ENCODE results near the gene LRIG2.
"Not testable (repeated sequence)": the region's sequence is repeated elsewhere in the genome, so short reads cannot be mapped to it uniquely, and the experiment has no call there.

The LRIG2 gene

GRCh38 chr1:113147826-113148225 lies 74.8 kb downstream of the LRIG2 start:
- FAIRE-seq (no peak), DNase-seq (ENCODE audit: insufficient read length) (no peak)
- TF ChIP-seq TAF1 (IDR thresholded peaks at IDR 0.05; ENCODE audit: borderline replicate concordance, low read depth, low read length) (no peak), POLR2AphosphoS5 (IDR thresholded peaks at IDR 0.05; ENCODE audit: low read depth, low read length) (no peak), POLR2A (IDR thresholded peaks at IDR 0.05; ENCODE audit: low read depth, low read length) (no peak)

GRCh38 chr1:113150494-113150893 lies 77.5 kb downstream of the LRIG2 start:
- DNase-seq (ENCODE audit: insufficient read length); FAIRE-seq: not testable (repeated sequence)

- FAIRE-seq, result no peak
- no peak for DNase-seq (ENCODE audit: insufficient read length)
- TF ChIP-seq TAF1 (IDR thresholded peaks at IDR 0.05; ENCODE audit: borderline replicate concordance, low read depth, low read length), result no peak
- TF ChIP-seq POLR2A (IDR thresholded peaks at IDR 0.05; ENCODE audit: low read depth, low read length), result no peak
- TF ChIP-seq POLR2AphosphoS5 (IDR thresholded peaks at IDR 0.05; ENCODE audit: low read depth, low read length), result no peak
Observed at GRCh38 chr1:113153116-113153803, 80.3 kb downstream of the LRIG2 start.

- DNase-seq (ENCODE audit: insufficient read length) (no peak), FAIRE-seq (no peak)
- TF ChIP-seq TAF1 (IDR thresholded peaks at IDR 0.05; ENCODE audit: borderline replicate concordance, low read depth, low read length), result no peak
Observed at GRCh38 chr1:113156368-113156767, 83.4 kb downstream of the LRIG2 start.

GRCh38 chr1:113158743-113159142 lies 85.7 kb downstream of the LRIG2 start:
- DNase-seq (ENCODE audit: insufficient read length), result not testable (repeated sequence)

GRCh38 chr1:113166473-113166872 lies 93.5 kb downstream of the LRIG2 start:
- DNase-seq (ENCODE audit: insufficient read length) (no peak), FAIRE-seq (no peak)
- no peak for TF ChIP-seq POLR2AphosphoS5 (IDR thresholded peaks at IDR 0.05; ENCODE audit: low read depth, low read length)
- TF ChIP-seq TAF1 (IDR thresholded peaks at IDR 0.05; ENCODE audit: borderline replicate concordance, low read depth, low read length), result no peak
- no peak for TF ChIP-seq POLR2A (IDR thresholded peaks at IDR 0.05; ENCODE audit: low read depth, low read length)

More at GRCh38 chr1:113158743-113159142, 85.7 kb downstream of the LRIG2 start:
- FAIRE-seq, result not testable (repeated sequence)

GRCh38 chr1:113168946-113169345 lies 95.9 kb downstream of the LRIG2 start:
- no peak for DNase-seq (ENCODE audit: insufficient read length)
- no peak for FAIRE-seq
- TF ChIP-seq POLR2AphosphoS5 (IDR thresholded peaks at IDR 0.05; ENCODE audit: low read depth, low read length), result no peak
- no peak for TF ChIP-seq TAF1 (IDR thresholded peaks at IDR 0.05; ENCODE audit: borderline replicate concordance, low read depth, low read length)
- no peak for TF ChIP-seq POLR2A (IDR thresholded peaks at IDR 0.05; ENCODE audit: low read depth, low read length)

GRCh38 chr1:113169591-113169990 lies 96.6 kb downstream of the LRIG2 start:
- TF ChIP-seq POLR2A (IDR thresholded peaks at IDR 0.05; ENCODE audit: low read depth, low read length), result no peak
- no peak for DNase-seq (ENCODE audit: insufficient read length)
- FAIRE-seq, result no peak

- FAIRE-seq (peak; percentile 42), DNase-seq (ENCODE audit: insufficient read length) (no peak)
- TF ChIP-seq POLR2A (IDR thresholded peaks at IDR 0.05; ENCODE audit: low read depth, low read length) (no peak), POLR2AphosphoS5 (IDR thresholded peaks at IDR 0.05; ENCODE audit: low read depth, low read length) (no peak), TAF1 (IDR thresholded peaks at IDR 0.05; ENCODE audit: borderline replicate concordance, low read depth, low read length) (no peak)
Observed at GRCh38 chr1:113170519-113170918, 97.5 kb downstream of the LRIG2 start.

- FAIRE-seq, result peak; percentile 79
- TF ChIP-seq POLR2AphosphoS5 (IDR thresholded peaks at IDR 0.05; ENCODE audit: low read depth, low read length) (no peak), POLR2A (IDR thresholded peaks at IDR 0.05; ENCODE audit: low read depth, low read length) (peak; percentile 41; the same call in 1 of the 2 replicates)
- DNase-seq (ENCODE audit: insufficient read length), result no peak
Observed at GRCh38 chr1:113178106-113178505, 105.1 kb downstream of the LRIG2 start.

- DNase-seq (ENCODE audit: insufficient read length), result no peak
- no peak for FAIRE-seq
- TF ChIP-seq TAF1 (IDR thresholded peaks at IDR 0.05; ENCODE audit: borderline replicate concordance, low read depth, low read length) (no peak), POLR2AphosphoS5 (IDR thresholded peaks at IDR 0.05; ENCODE audit: low read depth, low read length) (no peak), POLR2A (IDR thresholded peaks at IDR 0.05; ENCODE audit: low read depth, low read length) (no peak)
Observed at GRCh38 chr1:113178522-113178921, 105.5 kb downstream of the LRIG2 start.
